PC-3 (cell line): ENCODE data around the gene MRC1.

Source experiments
- CTCF ChIP-seq: fragments of 300-600 bp; sonication (generic); conservative IDR thresholded peaks from 2 replicates; pipeline ENCODE4 v1.5.1; 2017; ENCODE audit warnings: antibody characterized with exemption, low read depth, mild to moderate bottlenecking, low read length
- EZH2 ChIP-seq: fragments of 300-600 bp; sonication (generic); IDR thresholded peaks from one replicate; pipeline ENCODE4 v1.6.1; 2017; ENCODE audit warnings: antibody characterized with exemption, mild to moderate bottlenecking, low read length; ENCODE audit not compliant: unreplicated experiment
- EZH2phosphoT487 ChIP-seq: fragments of 300-600 bp; sonication (generic); IDR thresholded peaks from 2 replicates; pipeline ENCODE4 v1.6.1; 2018; ENCODE audit warnings: mild to moderate bottlenecking, antibody characterized with exemption, low read length, borderline replicate concordance

DNA sequence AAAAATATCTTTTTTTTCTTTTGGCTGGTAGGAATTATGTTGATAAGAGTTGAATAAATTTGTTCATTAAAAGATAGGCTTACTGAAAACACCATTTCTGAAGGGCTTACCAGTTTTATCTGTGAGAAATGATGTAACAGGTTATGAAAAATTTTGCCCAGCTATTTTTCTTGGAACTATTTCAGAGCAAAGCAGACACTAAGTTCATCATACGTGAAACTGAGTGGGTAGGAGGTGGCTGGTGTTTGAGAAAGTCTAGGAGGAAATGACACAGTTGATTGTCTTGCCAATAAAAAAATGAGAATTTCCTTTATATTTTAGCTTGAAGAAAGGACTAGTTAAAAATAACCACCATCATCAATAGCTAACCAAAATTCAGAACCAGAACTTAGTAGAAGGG, 6.2 kb upstream of the MRC1 start:
- TF ChIP-seq CTCF (no peak), EZH2 (no peak), EZH2phosphoT487 (no peak)
